ENCODE results near the gene GOLGA6L4.
"Not testable (repeated sequence)": the region's sequence is repeated elsewhere in the genome, so short reads cannot be mapped to it uniquely, and the experiment has no call there.

Gene GOLGA6L4

DNA sequence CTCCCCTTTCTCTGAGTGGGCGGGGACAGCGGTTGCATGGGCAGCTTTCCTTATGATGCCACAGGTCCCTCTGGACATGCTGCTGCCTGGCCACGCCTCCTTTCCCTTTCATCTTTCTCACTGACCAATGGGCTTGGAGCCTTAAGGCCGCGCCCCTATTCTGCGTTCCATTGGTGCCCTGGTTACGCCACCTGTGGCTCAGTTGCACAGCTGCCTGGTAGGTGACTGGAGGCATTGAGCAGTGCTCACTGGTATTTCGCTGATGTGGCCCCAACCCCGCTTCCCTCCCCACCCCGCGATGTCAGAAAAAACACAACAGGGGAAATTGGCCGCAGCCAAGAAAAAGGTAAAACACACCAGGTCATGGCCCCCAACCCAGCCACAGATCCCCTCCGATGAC lies at the start of gene GOLGA6L4:
Gene GOLGA6L4, plus strand, starts transcription at position 201 of the 400 bp plus-strand sequence. Its CDS starts 62 bp downstream, at position 263.
- not testable (repeated sequence) for DNase-seq (ENCODE audit: low read depth)

DNA sequence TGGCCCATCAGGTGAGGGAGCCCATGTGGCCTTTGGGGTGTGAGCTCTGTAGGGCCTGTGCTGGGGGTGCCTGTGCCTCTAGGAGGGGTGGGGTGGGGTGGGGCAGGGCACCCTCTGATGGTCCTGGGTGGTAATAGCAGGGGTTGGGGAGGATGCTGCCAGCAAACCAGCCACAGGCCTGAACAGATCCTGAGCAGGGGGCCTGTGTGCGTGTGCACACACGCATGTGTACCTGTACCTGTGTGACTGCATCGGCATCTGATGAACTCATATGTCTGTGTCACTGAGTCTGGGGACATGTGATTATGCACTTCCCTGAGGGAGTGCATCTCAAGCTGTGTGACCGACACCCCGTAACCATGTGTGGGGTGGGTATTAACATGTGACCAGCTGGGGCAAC lies 42.6 kb upstream of the GOLGA6L4 start:
- not testable (repeated sequence) for DNase-seq (ENCODE audit: low read depth)

GRCh38 chr15:84195603-84196002 lies 40.0 kb upstream of the GOLGA6L4 start:
- not testable (repeated sequence) for DNase-seq (ENCODE audit: low read depth)

DNA sequence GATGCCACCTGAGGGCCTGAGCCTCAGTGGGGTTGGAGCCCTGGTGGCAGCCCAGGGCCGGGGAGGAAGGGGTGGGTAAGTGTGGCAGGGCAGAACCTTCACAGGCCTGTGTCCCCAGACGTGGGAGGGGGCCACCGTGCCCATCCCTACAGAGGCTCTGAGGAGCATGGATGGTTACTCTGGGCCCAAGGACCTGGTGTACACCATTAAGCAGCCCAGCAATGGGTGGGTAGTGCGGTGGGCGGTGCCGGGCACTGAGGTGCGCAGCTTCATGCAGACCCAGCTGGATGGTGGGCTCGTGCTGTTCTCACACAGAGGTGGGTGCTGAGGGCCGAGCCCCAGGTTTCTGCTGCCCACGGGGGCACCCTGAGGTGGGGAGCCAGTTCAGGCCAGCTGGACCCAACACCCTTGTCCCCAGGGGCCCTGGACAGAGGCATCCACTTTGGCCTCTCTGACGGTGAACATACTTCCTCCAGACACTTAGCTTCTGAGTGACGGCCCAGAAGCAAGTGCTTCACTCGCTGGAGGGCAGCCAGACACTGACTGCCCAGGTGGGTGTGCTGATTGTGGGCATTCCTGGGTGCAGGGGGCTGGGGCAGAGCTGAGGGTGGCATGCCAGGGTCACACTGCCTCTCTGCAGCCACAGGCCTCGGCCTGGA lies 38.9 kb upstream of the GOLGA6L4 start:
- DNase-seq (ENCODE audit: low read depth): not testable (repeated sequence)

GRCh38 chr15:84199865-84200264 lies 35.7 kb upstream of the GOLGA6L4 start:
- DNase-seq (ENCODE audit: low read depth): not testable (repeated sequence)

- DNase-seq (ENCODE audit: low read depth): not testable (repeated sequence)
Measured at GRCh38 chr15:84246441-84246840, 10.9 kb downstream of the GOLGA6L4 start.

All from activated T-cell treated with anti-CD3 and anti-CD28 coated beads for 24 hours (primary cell).